CD14-positive monocyte (primary cell): ENCODE measurements around the gene MPP4. TPM values are rescaled to one million over a fixed set of nuclear protein-coding genes. Genes with fewer than 3 reads are reported as not detected.

Experiments used
- DNase-seq, 3 donors: peaks; one replicate each; pipeline ENCODE4 v3.0.0-alpha.2; 2011 to 2022
- H2AFZ ChIP-seq: 2 replicates; pipeline ENCODE4 v1.6.0; 2012; ENCODE audit warnings: mild to moderate bottlenecking, low read depth, low read length, inconsistent platforms; ENCODE audit not compliant: insufficient read depth, poor library complexity, severe bottlenecking
- H3K27ac ChIP-seq, 2 donors: 1 replicate in 1 of 2; 2 replicates in 1 of 2; pipeline ENCODE4 v1.5.1; 2012 to 2013; ENCODE audit warnings: low read length in 2 of 2, control low read depth in 1 of 2, inconsistent platforms in 1 of 2, low read depth in 1 of 2, mild to moderate bottlenecking in 1 of 2
- H3K27me3 ChIP-seq, 2 donors: one replicate each; pipeline versions ENCODE4 v1.6.0 to v1.6.1; 2011 to 2013; ENCODE audit warnings: low read length in 2 of 2; ENCODE audit not compliant: control insufficient read depth in 2 of 2, insufficient read depth in 2 of 2
- H3K36me3 ChIP-seq, 2 donors: replicated peaks in 1 of 2; 1 replicate in 1 of 2; 2 replicates in 1 of 2; pipeline versions ENCODE4 v1.5.1 to v1.6.1; 2012 to 2013; ENCODE audit warnings: low read length in 2 of 2, control low read depth in 1 of 2, inconsistent platforms in 1 of 2, mild to moderate bottlenecking in 1 of 2; ENCODE audit not compliant: insufficient read depth in 2 of 2, control insufficient read depth in 1 of 2
- H3K4me1 ChIP-seq, 2 donors: 1 replicate in 1 of 2; 2 replicates in 1 of 2; pipeline versions ENCODE4 v1.5.1 to v1.6.1; 2012 to 2013; ENCODE audit warnings: low read length in 2 of 2, control low read depth in 1 of 2, inconsistent platforms in 1 of 2, mild to moderate bottlenecking in 1 of 2, moderate library complexity in 1 of 2; ENCODE audit not compliant: insufficient read depth in 2 of 2, control insufficient read depth in 1 of 2
- H3K4me2 ChIP-seq: replicated peaks from 2 replicates; pipeline ENCODE3; 2012; ENCODE audit warnings: low read length, moderate library complexity, mild to moderate bottlenecking; ENCODE audit not compliant: poor library complexity, severe bottlenecking; ENCODE audit errors: extremely low read depth
- H3K4me3 ChIP-seq, 3 experiments: fragments of 200-600 bp in 1 of 3; sonication (generic) in 1 of 3; replicated peaks in 1 of 3; 1 replicate in 2 of 3; 2 replicates in 1 of 3; pipeline ENCODE4 v1.5.1; 2011 to 2013; ENCODE audit warnings: low read length in 3 of 3, mild to moderate bottlenecking in 3 of 3, control low read depth in 2 of 3, low read depth in 2 of 3, inconsistent platforms in 1 of 3, moderate library complexity in 1 of 3
- H3K79me2 ChIP-seq: 2 replicates; pipeline ENCODE4 v1.6.0; 2012; ENCODE audit warnings: mild to moderate bottlenecking, control low read depth, inconsistent platforms, low read length, moderate library complexity; ENCODE audit not compliant: insufficient read depth
- H3K9ac ChIP-seq: 2 replicates; pipeline ENCODE4 v1.6.0; 2017; ENCODE audit warnings: low read length, mild to moderate bottlenecking; ENCODE audit not compliant: insufficient read depth, poor library complexity, severe bottlenecking
- H3K9me3 ChIP-seq, 2 donors: replicated peaks in 1 of 2; 1 replicate in 1 of 2; 2 replicates in 1 of 2; pipeline versions ENCODE4 v1.5.1 to v1.6.1; 2012 to 2013; ENCODE audit warnings: low read length in 2 of 2, control low read depth in 1 of 2; ENCODE audit not compliant: control insufficient read depth in 1 of 2, insufficient read depth in 1 of 2
- H4K20me1 ChIP-seq: 2 replicates; pipeline ENCODE4 v1.6.0; 2012; ENCODE audit warnings: mild to moderate bottlenecking, low read length, control low read depth, moderate library complexity; ENCODE audit not compliant: insufficient read depth
- H3K27ac Mint-ChIP-seq, 7 donors: one replicate each; pipeline ENCODE4 v1.8.0; 2020; ENCODE audit warnings: mild to moderate bottlenecking in 7 of 7, mixed read lengths in 7 of 7, moderate library complexity in 6 of 7, inconsistent platforms in 2 of 7
- H3K27me3 Mint-ChIP-seq, 3 donors: one replicate each; pipeline ENCODE4 v1.8.0; 2021 to 2022; ENCODE audit warnings: low read depth in 3 of 3, mild to moderate bottlenecking in 3 of 3, mixed read lengths in 3 of 3, moderate library complexity in 3 of 3, inconsistent platforms in 1 of 3
- H3K36me3 Mint-ChIP-seq, 2 donors: one replicate each; pipeline ENCODE4 v1.8.0; 2020; ENCODE audit warnings: mixed read lengths in 2 of 2, inconsistent platforms in 1 of 2, mild to moderate bottlenecking in 1 of 2
- H3K4me1 Mint-ChIP-seq: one replicate; pipeline ENCODE4 v1.8.0; 2020; ENCODE audit warnings: mild to moderate bottlenecking, mixed read lengths
- H3K4me3 Mint-ChIP-seq, 2 donors: one replicate each; pipeline ENCODE4 v1.8.0; 2020; ENCODE audit warnings: mild to moderate bottlenecking in 2 of 2, mixed read lengths in 2 of 2, moderate library complexity in 1 of 2
- H3K9me3 Mint-ChIP-seq, 7 donors: one replicate each; pipeline ENCODE4 v1.8.0; 2020 to 2022; ENCODE audit warnings: mixed read lengths in 7 of 7, mild to moderate bottlenecking in 6 of 7, moderate library complexity in 6 of 7, inconsistent platforms in 2 of 7
- WGBS: methylation state at CpG from one replicate; pipeline ENCODE4 v1.1.5; 2013; ENCODE audit warnings: missing lambda C conversion rate; ENCODE audit not compliant: insufficient coverage; 5-methylcytosine and 5-hydroxymethylcytosine counted together
- intact Hi-C, 2 donors: fragments of 100-400 bp; cut with micrococcal nuclease; formaldehyde crosslinking; loops; one replicate each; pipeline versions ENCODE4 v1.15.0 to v1.15.1; 2023
- polyA plus RNA-seq, 3 donors: library from polyadenylated mRNA; depleted of rRNA in 1 of 3; unstranded in 2 of 3; stranded (reverse) in 1 of 3; fragments of 300-500 nt in 2 of 3; fragments of >200 nt in 1 of 3; fragmentation: Illumina TruSeq in 2 of 3; gene quantifications; 1 replicate in 2 of 3; 2 replicates in 1 of 3; pipeline ENCODE4 v1.2.3, GENCODE V29; 2012 to 2021
- TF ChIP-seq, protein P1 (sequence below): fragments of 200-600 bp; IDR thresholded peaks from one replicate; pipeline ENCODE4 v1.8.0; 2022; ENCODE audit warnings: antibody characterized with exemption, mild to moderate bottlenecking

Gene MPP4
- polyA plus RNA-seq, 3 donors: 0.04 TPM; not detected in 2

DNA sequence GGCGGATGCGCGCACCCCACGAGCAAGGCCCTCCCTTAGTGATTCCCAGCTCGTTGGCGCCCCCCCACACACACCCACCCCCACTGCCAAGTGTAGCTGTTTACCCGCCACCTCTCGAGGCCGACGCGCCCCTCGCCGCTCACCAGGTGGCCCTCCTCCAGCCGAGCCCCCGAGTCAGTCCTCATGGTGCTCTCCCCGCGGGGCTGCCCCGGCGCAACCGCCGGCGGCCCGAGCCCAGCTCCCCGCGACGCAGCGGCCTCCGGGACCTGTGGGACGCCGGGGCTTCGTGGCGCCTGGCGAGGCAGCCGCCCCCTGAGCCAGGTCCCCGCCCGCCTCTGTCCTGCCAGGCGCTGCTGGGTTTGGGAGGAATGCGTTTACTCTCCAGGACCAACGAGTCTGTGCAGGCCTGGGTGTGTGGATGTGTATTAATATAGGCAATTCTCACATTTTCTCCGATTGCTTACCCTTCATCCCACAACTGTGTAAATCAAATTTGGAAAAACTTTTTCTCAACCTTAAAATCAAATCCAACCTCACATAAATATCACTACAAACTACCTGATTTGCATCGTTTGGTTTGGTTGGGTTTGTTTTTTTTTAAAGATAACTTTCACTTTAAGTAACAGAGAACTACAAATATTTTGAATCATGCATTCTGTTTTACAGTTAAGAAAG is 55.1 kb downstream of the MPP4 start, which contains the start of gene TMEM237:
Gene TMEM237 (minus strand): TSS at position 288 of the 675 bp plus-strand sequence. CDS start 103 bp downstream, at position 185.
- Histone ChIP-seq H3K27me3 (peaks cover 0 to 3% of the 10 kb centered on the region in 2 donors), H3K36me3 (no peaks in the 10 kb centered on the region), H4K20me1 (no peaks in the 10 kb centered on the region), H3K4me1 (peaks cover 8 to 12% of the 10 kb centered on the region in 2 donors), H3K27ac (peak within 1 kb of the TSS; percentile 4 to 69), H3K4me2 (peak within 1 kb of the TSS; percentile 93), H3K4me3 (peak within 1 kb of the TSS; percentile 56 to 95 (median 79)), H2AFZ (peak within 1 kb of the TSS; percentile 99), H3K79me2 (no peaks in the 10 kb centered on the region), H3K9me3 (no peaks in the 10 kb centered on the region), H3K9ac (peak within 1 kb of the TSS; percentile 69)
- Mint-ChIP-seq H3K27me3 (peaks cover 2 to 9% (median 5%) of the 10 kb centered on the region in 3 donors), H3K9me3 (no peaks in the 10 kb centered on the region), H3K4me3 (peak within 1 kb of the TSS; percentile 92 to 96), H3K4me1 (peaks cover 12% of the 10 kb centered on the region), H3K36me3 (no peaks in the 10 kb centered on the region), H3K27ac (peak within 1 kb of the TSS; percentile 57 to 92 (median 85))
- WGBS: 0% methylated on average over 34 of the region's 41 CpGs
- TF ChIP-seq, protein P1, sequence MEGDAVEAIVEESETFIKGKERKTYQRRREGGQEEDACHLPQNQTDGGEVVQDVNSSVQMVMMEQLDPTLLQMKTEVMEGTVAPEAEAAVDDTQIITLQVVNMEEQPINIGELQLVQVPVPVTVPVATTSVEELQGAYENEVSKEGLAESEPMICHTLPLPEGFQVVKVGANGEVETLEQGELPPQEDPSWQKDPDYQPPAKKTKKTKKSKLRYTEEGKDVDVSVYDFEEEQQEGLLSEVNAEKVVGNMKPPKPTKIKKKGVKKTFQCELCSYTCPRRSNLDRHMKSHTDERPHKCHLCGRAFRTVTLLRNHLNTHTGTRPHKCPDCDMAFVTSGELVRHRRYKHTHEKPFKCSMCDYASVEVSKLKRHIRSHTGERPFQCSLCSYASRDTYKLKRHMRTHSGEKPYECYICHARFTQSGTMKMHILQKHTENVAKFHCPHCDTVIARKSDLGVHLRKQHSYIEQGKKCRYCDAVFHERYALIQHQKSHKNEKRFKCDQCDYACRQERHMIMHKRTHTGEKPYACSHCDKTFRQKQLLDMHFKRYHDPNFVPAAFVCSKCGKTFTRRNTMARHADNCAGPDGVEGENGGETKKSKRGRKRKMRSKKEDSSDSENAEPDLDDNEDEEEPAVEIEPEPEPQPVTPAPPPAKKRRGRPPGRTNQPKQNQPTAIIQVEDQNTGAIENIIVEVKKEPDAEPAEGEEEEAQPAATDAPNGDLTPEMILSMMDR: no peak
- intact Hi-C loops: loop anchor here in 1 of 2 donors (10.0 kb wide), 1 partner anchor 189 kb away; the partner anchor contains the start of genes STRADB and TRAK2
- peak in 1 of 3 donors; percentile 9 for DNase-seq

DNA sequence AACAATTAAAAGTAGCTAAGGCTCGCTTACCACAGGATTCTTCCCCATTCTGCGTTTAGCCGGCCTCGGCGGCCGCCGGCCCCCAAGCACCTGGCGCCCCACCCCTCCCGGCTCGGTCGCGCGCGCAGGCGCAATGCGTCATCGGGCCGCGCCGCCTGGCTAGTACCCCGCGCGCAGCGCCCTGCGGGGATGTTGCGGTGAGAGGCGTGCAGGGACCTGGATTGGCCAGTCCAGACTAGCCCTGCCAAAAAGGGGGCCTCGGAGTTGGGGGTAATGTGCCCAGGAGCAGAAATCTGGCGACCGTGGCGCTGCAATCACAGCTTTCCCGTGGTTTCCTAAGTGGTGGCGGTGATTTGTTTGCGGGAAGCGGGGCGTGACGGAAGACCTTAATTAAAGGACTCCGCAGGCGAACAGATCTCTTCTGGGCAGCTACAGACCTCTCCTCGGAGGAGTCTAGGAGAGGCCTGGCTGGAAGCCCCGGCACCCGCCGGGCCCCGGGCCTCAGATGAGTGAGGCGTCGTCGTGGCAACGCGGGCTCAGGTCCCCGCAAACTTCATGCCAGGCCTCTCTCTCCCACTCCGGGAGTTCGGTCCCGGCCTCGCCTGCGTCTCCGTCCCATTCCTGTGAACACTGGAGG is 55.7 kb downstream of the MPP4 start:
- peak overlapping the region; percentile 56 to 95 (median 79) for H3K4me3 ChIP-seq
- peak overlapping the region; percentile 69 for H3K9ac ChIP-seq
- under 1% methylated on average over 51 of the region's 56 CpGs for WGBS
- Mint-ChIP-seq H3K36me3 (no peaks in the 10 kb centered on the region), H3K9me3 (no peaks in the 10 kb centered on the region), H3K27me3 (peaks cover 2 to 9% (median 5%) of the 10 kb centered on the region in 3 donors), H3K4me3 (peak overlapping the region; percentile 92 to 96), H3K27ac (peak overlapping the region; percentile 57 to 92 (median 85)), H3K4me1 (peaks cover 12% of the 10 kb centered on the region)
- H3K27me3 ChIP-seq: peaks cover 0 to 3% of the 10 kb centered on the region in 2 donors
- no peaks in the 10 kb centered on the region for H3K9me3 ChIP-seq
- H3K36me3 ChIP-seq: no peaks in the 10 kb centered on the region
- TF ChIP-seq, protein P1: no peak
- peak overlapping the region; percentile 99 for H2AFZ ChIP-seq
- DNase-seq: peak; percentile 59 to 70 (median 66)
- H3K4me2 ChIP-seq: peak overlapping the region; percentile 93
- H3K4me1 ChIP-seq: peaks cover 8 to 12% of the 10 kb centered on the region in 2 donors
- H3K27ac ChIP-seq: peak overlapping the region; percentile 4 to 69
- intact Hi-C loops: loop anchor here in 1 of 2 donors (10.0 kb wide), 1 partner anchor 188 kb away; the partner anchor contains the start of genes STRADB and TRAK2
- no peaks in the 10 kb centered on the region for H4K20me1 ChIP-seq
- no peaks in the 10 kb centered on the region for H3K79me2 ChIP-seq
